WTC11 (cell line): ENCODE results near the gene CNDP2. TPM values are rescaled to one million over a fixed set of nuclear protein-coding genes. Genes with fewer than 3 reads are reported as not detected.

Experiments used
- ATAC-seq: fragments of 200-7000 bp; cut with Tn5 transposase; 2 replicates; pipeline ENCODE4 v1.10.0; 2021; ENCODE audit warnings: mild to moderate bottlenecking, moderate library complexity
- CTCF ChIA-PET: fragments of 300-600 bp; sonication (Branson Sonifier 250); formaldehyde crosslinking; loops from one replicate; lab custom pipeline; 2021; ENCODE audit warnings: antibody characterized with exemption; lab: Charles Lee
- POLR2A ChIA-PET: fragments of 350-600 bp; sonication (Branson Sonifier 250); formaldehyde crosslinking; loops from one replicate; lab custom pipeline; 2021; ENCODE audit warnings: antibody characterized with exemption; lab: Charles Lee
- DNase-seq: peaks from one replicate; pipeline ENCODE4 v3.0.0; 2021; ENCODE audit warnings: low spot score
- H3K27ac Mint-ChIP-seq: 2 replicates; pipeline ENCODE4 v1.8.0; 2021; ENCODE audit warnings: mixed read lengths
- H3K27me3 Mint-ChIP-seq: 2 replicates; pipeline ENCODE4 v1.8.0; 2021; ENCODE audit warnings: low read depth, mild to moderate bottlenecking, moderate library complexity, mixed read lengths
- H3K36me3 Mint-ChIP-seq: 2 replicates; pipeline ENCODE4 v1.8.0; 2021; ENCODE audit warnings: mixed read lengths
- H3K4me1 Mint-ChIP-seq: 2 replicates; pipeline ENCODE4 v1.8.0; 2022; ENCODE audit warnings: mixed read lengths
- H3K4me3 Mint-ChIP-seq: 2 replicates; pipeline ENCODE4 v1.8.0; 2021; ENCODE audit warnings: mild to moderate bottlenecking, moderate library complexity, mixed read lengths
- H3K9me3 Mint-ChIP-seq: 2 replicates; pipeline ENCODE4 v1.8.0; 2021; ENCODE audit warnings: mixed read lengths
- AR ChIP-seq: fragments of 250-450 bp; sonication (Bioruptor Pico); IDR thresholded peaks from 2 replicates; pipeline ENCODE4 v1.9.0; 2021; ENCODE audit warnings: mild to moderate bottlenecking
- ATF1 ChIP-seq: sonication (generic); formaldehyde crosslinking; IDR thresholded peaks from 2 replicates; pipeline ENCODE4 v1.8.1; 2023; ENCODE audit warnings: mild to moderate bottlenecking, moderate library complexity, missing genetic modification reagents
- EMX1 ChIP-seq: fragments of 250-450 bp; sonication (Bioruptor Pico); IDR thresholded peaks from 2 replicates; pipeline ENCODE4 v1.8.0; 2021; ENCODE audit warnings: mild to moderate bottlenecking
- ERG ChIP-seq: fragments of 250-450 bp; sonication (Bioruptor Pico); IDR thresholded peaks from 2 replicates; pipeline ENCODE4 v1.8.0; 2021; ENCODE audit warnings: mild to moderate bottlenecking
- ESRRA ChIP-seq: sonication (generic); formaldehyde crosslinking; IDR thresholded peaks from 2 replicates; pipeline ENCODE4 v1.8.1; 2022; ENCODE audit warnings: mild to moderate bottlenecking, missing genetic modification reagents, borderline replicate concordance
- GTF2I ChIP-seq: fragments of 250-450 bp; sonication (Bioruptor Pico); conservative IDR thresholded peaks from 2 replicates; pipeline ENCODE4 v1.4.0; 2021; ENCODE audit warnings: mild to moderate bottlenecking
- HMGA2 ChIP-seq: fragments of 250-450 bp; sonication (Bioruptor Pico); IDR thresholded peaks from 2 replicates; pipeline ENCODE4 v1.4.0; 2021; ENCODE audit warnings: mild to moderate bottlenecking, moderate library complexity
- IRF2 ChIP-seq: sonication (generic); formaldehyde crosslinking; IDR thresholded peaks from 2 replicates; pipeline ENCODE4 v1.8.0; 2022; ENCODE audit warnings: low read depth, missing genetic modification reagents, borderline replicate concordance
- JUN ChIP-seq: sonication (generic); formaldehyde crosslinking; IDR thresholded peaks from 2 replicates; pipeline ENCODE4 v1.8.0; 2023; ENCODE audit warnings: mild to moderate bottlenecking, missing genetic modification reagents
- MXD4 ChIP-seq: fragments of 250-450 bp; sonication (Bioruptor Pico); IDR thresholded peaks from 2 replicates; pipeline ENCODE4 v1.8.0; 2021; ENCODE audit warnings: mild to moderate bottlenecking, moderate library complexity, borderline replicate concordance
- MYBL2 ChIP-seq: sonication (generic); formaldehyde crosslinking; IDR thresholded peaks from 2 replicates; pipeline ENCODE4 v1.8.1; 2023; ENCODE audit warnings: mild to moderate bottlenecking, moderate library complexity, missing genetic modification reagents
- OVOL2 ChIP-seq: fragments of 250-450 bp; sonication (Bioruptor Pico); IDR thresholded peaks from 2 replicates; pipeline ENCODE4 v1.9.0; 2021; ENCODE audit warnings: mild to moderate bottlenecking, borderline replicate concordance
- RELA ChIP-seq: sonication (generic); formaldehyde crosslinking; IDR thresholded peaks from 2 replicates; pipeline ENCODE4 v1.8.1; 2022; ENCODE audit warnings: missing genetic modification reagents, mild to moderate bottlenecking, borderline replicate concordance
- SP1 ChIP-seq: sonication (generic); formaldehyde crosslinking; conservative IDR thresholded peaks from 2 replicates; pipeline ENCODE4 v1.8.1; 2022; ENCODE audit warnings: missing genetic modification reagents
- TEAD1 ChIP-seq: sonication (generic); formaldehyde crosslinking; IDR thresholded peaks from 2 replicates; pipeline ENCODE4 v1.8.0; 2022; ENCODE audit warnings: mild to moderate bottlenecking, missing genetic modification reagents
- TEAD4 ChIP-seq: sonication (generic); formaldehyde crosslinking; IDR thresholded peaks from 2 replicates; pipeline ENCODE4 v1.8.0; 2022; ENCODE audit warnings: mild to moderate bottlenecking, missing genetic modification reagents
- USF2 ChIP-seq: sonication (generic); formaldehyde crosslinking; IDR thresholded peaks from 2 replicates; pipeline ENCODE4 v1.8.1; 2023; ENCODE audit warnings: mild to moderate bottlenecking, missing genetic modification reagents, moderate library complexity
- ZNF317 ChIP-seq: sonication (generic); formaldehyde crosslinking; IDR thresholded peaks from 2 replicates; pipeline ENCODE4 v1.8.1; 2023; ENCODE audit warnings: low read depth, mild to moderate bottlenecking, moderate library complexity, missing genetic modification reagents, borderline replicate concordance
- total RNA-seq: library from RNA; stranded (reverse); gene quantifications from 3 replicates; pipeline ENCODE4 v1.2.3, GENCODE V29; 2021
- TF ChIP-seq, protein P1 (sequence below): sonication (generic); formaldehyde crosslinking; IDR thresholded peaks from 2 replicates; pipeline ENCODE4 v1.8.1; 2023; ENCODE audit warnings: mild to moderate bottlenecking, missing genetic modification reagents
- TF ChIP-seq, protein P2 (sequence below): sonication (generic); formaldehyde crosslinking; IDR thresholded peaks from 2 replicates; pipeline ENCODE4 v1.8.0; 2022; ENCODE audit warnings: missing genetic modification reagents
- TF ChIP-seq, protein P3 (sequence below): sonication (generic); formaldehyde crosslinking; IDR thresholded peaks from 2 replicates; pipeline ENCODE4 v1.8.1; 2022; ENCODE audit warnings: mild to moderate bottlenecking, missing genetic modification reagents, moderate library complexity, borderline replicate concordance
- TF ChIP-seq, protein P4 (sequence below): sonication (generic); formaldehyde crosslinking; conservative IDR thresholded peaks from 2 replicates; pipeline ENCODE4 v1.8.1; 2022; ENCODE audit warnings: mild to moderate bottlenecking, missing genetic modification reagents

Gene CNDP2
- total RNA-seq, 1 experiment from 2014 or later, result 248 TPM

DNA sequence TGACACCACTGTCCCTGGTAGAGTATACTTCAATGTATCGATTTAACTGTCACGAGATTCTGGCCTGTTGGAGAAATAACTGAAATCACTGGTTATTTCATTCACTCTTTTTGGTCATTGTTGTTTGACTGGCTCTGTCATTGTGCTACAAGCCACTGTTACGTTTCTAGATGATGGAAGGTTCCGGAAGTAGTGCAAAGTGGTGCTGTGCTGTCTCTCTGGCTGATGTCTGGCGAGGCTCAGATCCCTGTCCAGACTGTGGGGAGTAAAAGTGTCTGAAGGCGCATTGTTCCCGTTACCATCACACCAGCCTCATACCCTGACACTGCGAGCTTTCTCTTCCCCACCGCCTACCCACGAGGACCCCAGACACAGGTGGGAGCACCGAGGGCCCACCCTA is 49.8 kb downstream of the CNDP2 start:
- Mint-ChIP-seq H3K9me3 (peaks cover 43% of the 10 kb centered on the region), H3K4me1 (no peaks in the 10 kb centered on the region)
- TF ChIP-seq ESRRA (CRISPR knock-in tag), result no peak
- no peak for TF ChIP-seq AR (CRISPR knock-in tag)
- no peak for TF ChIP-seq USF2
- no peak for TF ChIP-seq TEAD1 (CRISPR knock-in tag)
- TF ChIP-seq MXD4 (CRISPR knock-in tag), result no peak
- TF ChIP-seq, protein P1, sequence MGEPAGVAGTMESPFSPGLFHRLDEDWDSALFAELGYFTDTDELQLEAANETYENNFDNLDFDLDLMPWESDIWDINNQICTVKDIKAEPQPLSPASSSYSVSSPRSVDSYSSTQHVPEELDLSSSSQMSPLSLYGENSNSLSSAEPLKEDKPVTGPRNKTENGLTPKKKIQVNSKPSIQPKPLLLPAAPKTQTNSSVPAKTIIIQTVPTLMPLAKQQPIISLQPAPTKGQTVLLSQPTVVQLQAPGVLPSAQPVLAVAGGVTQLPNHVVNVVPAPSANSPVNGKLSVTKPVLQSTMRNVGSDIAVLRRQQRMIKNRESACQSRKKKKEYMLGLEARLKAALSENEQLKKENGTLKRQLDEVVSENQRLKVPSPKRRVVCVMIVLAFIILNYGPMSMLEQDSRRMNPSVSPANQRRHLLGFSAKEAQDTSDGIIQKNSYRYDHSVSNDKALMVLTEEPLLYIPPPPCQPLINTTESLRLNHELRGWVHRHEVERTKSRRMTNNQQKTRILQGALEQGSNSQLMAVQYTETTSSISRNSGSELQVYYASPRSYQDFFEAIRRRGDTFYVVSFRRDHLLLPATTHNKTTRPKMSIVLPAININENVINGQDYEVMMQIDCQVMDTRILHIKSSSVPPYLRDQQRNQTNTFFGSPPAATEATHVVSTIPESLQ, result no peak
- TF ChIP-seq HMGA2 (CRISPR knock-in tag), result no peak
- TF ChIP-seq, protein P2, sequence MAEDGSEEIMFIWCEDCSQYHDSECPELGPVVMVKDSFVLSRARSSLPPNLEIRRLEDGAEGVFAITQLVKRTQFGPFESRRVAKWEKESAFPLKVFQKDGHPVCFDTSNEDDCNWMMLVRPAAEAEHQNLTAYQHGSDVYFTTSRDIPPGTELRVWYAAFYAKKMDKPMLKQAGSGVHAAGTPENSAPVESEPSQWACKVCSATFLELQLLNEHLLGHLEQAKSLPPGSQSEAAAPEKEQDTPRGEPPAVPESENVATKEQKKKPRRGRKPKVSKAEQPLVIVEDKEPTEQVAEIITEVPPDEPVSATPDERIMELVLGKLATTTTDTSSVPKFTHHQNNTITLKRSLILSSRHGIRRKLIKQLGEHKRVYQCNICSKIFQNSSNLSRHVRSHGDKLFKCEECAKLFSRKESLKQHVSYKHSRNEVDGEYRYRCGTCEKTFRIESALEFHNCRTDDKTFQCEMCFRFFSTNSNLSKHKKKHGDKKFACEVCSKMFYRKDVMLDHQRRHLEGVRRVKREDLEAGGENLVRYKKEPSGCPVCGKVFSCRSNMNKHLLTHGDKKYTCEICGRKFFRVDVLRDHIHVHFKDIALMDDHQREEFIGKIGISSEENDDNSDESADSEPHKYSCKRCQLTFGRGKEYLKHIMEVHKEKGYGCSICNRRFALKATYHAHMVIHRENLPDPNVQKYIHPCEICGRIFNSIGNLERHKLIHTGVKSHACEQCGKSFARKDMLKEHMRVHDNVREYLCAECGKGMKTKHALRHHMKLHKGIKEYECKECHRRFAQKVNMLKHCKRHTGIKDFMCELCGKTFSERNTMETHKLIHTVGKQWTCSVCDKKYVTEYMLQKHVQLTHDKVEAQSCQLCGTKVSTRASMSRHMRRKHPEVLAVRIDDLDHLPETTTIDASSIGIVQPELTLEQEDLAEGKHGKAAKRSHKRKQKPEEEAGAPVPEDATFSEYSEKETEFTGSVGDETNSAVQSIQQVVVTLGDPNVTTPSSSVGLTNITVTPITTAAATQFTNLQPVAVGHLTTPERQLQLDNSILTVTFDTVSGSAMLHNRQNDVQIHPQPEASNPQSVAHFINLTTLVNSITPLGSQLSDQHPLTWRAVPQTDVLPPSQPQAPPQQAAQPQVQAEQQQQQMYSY (CRISPR knock-in tag), result no peak
- no peak for TF ChIP-seq OVOL2 (CRISPR knock-in tag)
- TF ChIP-seq ZNF317 (CRISPR knock-in tag), result no peak
- no peak for TF ChIP-seq GTF2I (CRISPR knock-in tag)
- no peak for TF ChIP-seq JUN
- no peak for TF ChIP-seq EMX1 (CRISPR knock-in tag)
- TF ChIP-seq ERG, result no peak
- TF ChIP-seq, all 79 proteins: peak for 0
- POLR2A ChIA-PET, result no interaction called here
- DNase-seq, result no peak
- H3K27me3 Mint-ChIP-seq, result peaks cover 11% of the 10 kb centered on the region
- ATAC-seq, result no peak
- H3K36me3 Mint-ChIP-seq, result peaks cover 31% of the 10 kb centered on the region
- CTCF ChIA-PET, result no interaction called here
- no peak overlapping the region for H3K4me3 Mint-ChIP-seq
- no peak overlapping the region for H3K27ac Mint-ChIP-seq

GRCh38 chr18:74546751-74547530 is 50.8 kb downstream of the CNDP2 start:
- H3K9me3 Mint-ChIP-seq, result peaks cover 43% of the 10 kb centered on the region
- ChIA-PET POLR2A (no interaction called here), CTCF (no interaction called here)
- no peak overlapping the region for H3K4me3 Mint-ChIP-seq
- no peak overlapping the region for H3K27ac Mint-ChIP-seq
- no peak for DNase-seq
- H3K36me3 Mint-ChIP-seq, result peaks cover 39% of the 10 kb centered on the region
- no peak for ATAC-seq
- no peaks in the 10 kb centered on the region; the same call in 1 of the 2 replicates for H3K4me1 Mint-ChIP-seq
- H3K27me3 Mint-ChIP-seq, result peaks cover 11% of the 10 kb centered on the region
- TF ChIP-seq IRF2 (CRISPR knock-in tag) (no peak), SP1 (no peak), ATF1 (CRISPR knock-in tag) (no peak), RELA (CRISPR knock-in tag) (no peak), MYBL2 (CRISPR knock-in tag) (no peak), OVOL2 (CRISPR knock-in tag) (no peak), TEAD4 (no peak)
- TF ChIP-seq, protein P3, sequence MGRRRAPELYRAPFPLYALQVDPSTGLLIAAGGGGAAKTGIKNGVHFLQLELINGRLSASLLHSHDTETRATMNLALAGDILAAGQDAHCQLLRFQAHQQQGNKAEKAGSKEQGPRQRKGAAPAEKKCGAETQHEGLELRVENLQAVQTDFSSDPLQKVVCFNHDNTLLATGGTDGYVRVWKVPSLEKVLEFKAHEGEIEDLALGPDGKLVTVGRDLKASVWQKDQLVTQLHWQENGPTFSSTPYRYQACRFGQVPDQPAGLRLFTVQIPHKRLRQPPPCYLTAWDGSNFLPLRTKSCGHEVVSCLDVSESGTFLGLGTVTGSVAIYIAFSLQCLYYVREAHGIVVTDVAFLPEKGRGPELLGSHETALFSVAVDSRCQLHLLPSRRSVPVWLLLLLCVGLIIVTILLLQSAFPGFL (CRISPR knock-in tag), result no peak
- TF ChIP-seq, protein P4, sequence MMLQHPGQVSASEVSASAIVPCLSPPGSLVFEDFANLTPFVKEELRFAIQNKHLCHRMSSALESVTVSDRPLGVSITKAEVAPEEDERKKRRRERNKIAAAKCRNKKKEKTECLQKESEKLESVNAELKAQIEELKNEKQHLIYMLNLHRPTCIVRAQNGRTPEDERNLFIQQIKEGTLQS (CRISPR knock-in tag), result no peak
